ENCODE results near the gene KANSL1.
A peak's percentile ranks its signal among the peaks of the same experiment; 100 is the strongest.

Gene KANSL1

GRCh38 chr17:46063241-46063640 is 130.0 kb downstream of the KANSL1 start:
- DNase-seq: no peak

GRCh38 chr17:46061435-46061834 is 131.8 kb downstream of the KANSL1 start:
- DNase-seq: no peak

GRCh38 chr17:46060461-46060860 is 132.8 kb downstream of the KANSL1 start:
- no peak for DNase-seq

GRCh38 chr17:46059486-46059885 is 133.7 kb downstream of the KANSL1 start:
- no peak for DNase-seq

GRCh38 chr17:46057366-46057765 is 135.9 kb downstream of the KANSL1 start:
- no peak for DNase-seq

GRCh38 chr17:46056800-46057304 is 136.4 kb downstream of the KANSL1 start:
- DNase-seq: no peak

- DNase-seq: no peak
Observed at GRCh38 chr17:46053911-46054534, 139.2 kb downstream of the KANSL1 start.

GRCh38 chr17:46049656-46050055 is 143.6 kb downstream of the KANSL1 start:
- DNase-seq: no peak

GRCh38 chr17:46047856-46048255 is 145.4 kb downstream of the KANSL1 start:
- DNase-seq: no peak

- no peak for DNase-seq
Observed at GRCh38 chr17:46047398-46047797, 145.8 kb downstream of the KANSL1 start.

GRCh38 chr17:46046957-46047356 is 146.3 kb downstream of the KANSL1 start:
- no peak for DNase-seq

GRCh38 chr17:46045639-46046038 is 147.6 kb downstream of the KANSL1 start:
- no peak for DNase-seq

- no peak for DNase-seq
Observed at GRCh38 chr17:46044989-46045388, 148.2 kb downstream of the KANSL1 start.

GRCh38 chr17:46044286-46044928 is 148.8 kb downstream of the KANSL1 start:
- peak; percentile 72 for DNase-seq

- no peak for DNase-seq
Observed at GRCh38 chr17:46043606-46044005, 149.6 kb downstream of the KANSL1 start.

- DNase-seq: no peak
Observed at GRCh38 chr17:46042925-46043324, 150.3 kb downstream of the KANSL1 start.

GRCh38 chr17:46042246-46042645 is 151.0 kb downstream of the KANSL1 start:
- no peak for DNase-seq

GRCh38 chr17:46039592-46040186 is 153.5 kb downstream of the KANSL1 start:
- no peak for DNase-seq

GRCh38 chr17:46038937-46039336 is 154.3 kb downstream of the KANSL1 start:
- no peak for DNase-seq

- DNase-seq: no peak
Observed at GRCh38 chr17:46038414-46038813, 154.8 kb downstream of the KANSL1 start.

- DNase-seq: no peak
Observed at GRCh38 chr17:46037722-46038255, 155.4 kb downstream of the KANSL1 start.

GRCh38 chr17:46036491-46036890 is 156.7 kb downstream of the KANSL1 start:
- DNase-seq: no peak

- no peak for DNase-seq
Observed at GRCh38 chr17:46035112-46035818, 158.0 kb downstream of the KANSL1 start.

Measured in CD4-positive, alpha-beta T cell treated with Interleukin-6 for 4 hours (primary cell).